ENCODE measurements around the gene UGGT2. TPM values are rescaled to one million over a fixed set of nuclear protein-coding genes. Genes with fewer than 3 reads are reported as not detected.

The UGGT2 gene
- polyA plus RNA-seq, 3 donors: 34.1 to 36.2 (median 35.6) TPM

- DNase-seq (ENCODE audit: low read depth in 3 of 3, low spot score in 2 of 3): no peak
These were observed 299.1 kb downstream of the UGGT2 start for GRCh38 chr13:95754069-95754468.

DNA sequence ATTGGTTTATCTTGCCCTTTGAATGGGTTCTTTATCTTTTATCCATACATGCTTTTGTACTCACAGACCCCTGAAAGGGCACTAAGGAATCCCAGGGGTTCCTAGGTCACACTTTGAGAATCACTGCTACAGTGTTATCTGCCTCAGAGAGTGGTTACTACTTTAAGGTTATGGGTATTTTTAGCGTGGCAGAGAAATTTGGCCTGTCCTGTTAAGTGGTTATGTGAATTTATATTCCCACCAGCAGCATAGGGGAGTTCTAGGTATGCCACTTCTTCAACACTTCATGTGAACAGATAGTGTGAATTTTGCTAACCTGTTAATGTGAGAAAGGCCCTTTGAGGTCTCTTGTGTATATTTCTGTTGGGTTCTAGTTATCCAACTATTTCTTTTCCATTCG is 300.5 kb downstream of the UGGT2 start:
- DNase-seq (ENCODE audit: low read depth in 3 of 3, low spot score in 2 of 3): no peak

Other genes with a start within 250 kb of the UGGT2 start
- 1 to 10 TPM; 2.8 to 4.2 (median 3.5) TPM for gene HS6ST3, start 36.7 kb upstream of the UGGT2 start, polyA plus RNA-seq (ENCODE audit: insufficient read length in 3 of 3)